HEK293T (cell line): ENCODE measurements around the gene NRXN2.

Experiments used
- CTCF ChIA-PET: fragments of 350-600 bp; formaldehyde crosslinking; extraction: SDS; loops from one replicate; lab custom pipeline; 2021; ENCODE audit warnings: antibody characterized with exemption, inconsistent platforms; lab: Yijun Ruan, JAX
- POLR2A ChIA-PET: fragments of 350-600 bp; formaldehyde crosslinking; extraction: SDS; loops from one replicate; lab custom pipeline; 2020; ENCODE audit warnings: antibody characterized with exemption, inconsistent platforms; lab: Yijun Ruan, JAX
- DNase-seq: peaks from one replicate; pipeline ENCODE4 v3.0.0; 2012; ENCODE audit warnings: mixed read lengths; ENCODE audit errors: extremely low spot score
- ARNT ChIP-seq: fragments of 450-650 bp; IDR thresholded peaks from 2 replicates; pipeline ENCODE4 v1.6.1; 2017; ENCODE audit warnings: mild to moderate bottlenecking
- BHLHE40 ChIP-seq: fragments of 450-650 bp; IDR thresholded peaks from 2 replicates; pipeline ENCODE4 v1.6.1; 2016; ENCODE audit warnings: mild to moderate bottlenecking, moderate library complexity, borderline replicate concordance
- CTBP1 ChIP-seq: fragments of 450-650 bp; IDR thresholded peaks from 2 replicates; pipeline ENCODE4 v1.6.1; 2016; ENCODE audit warnings: borderline replicate concordance
- ELF4 ChIP-seq: fragments of 450-650 bp; IDR thresholded peaks from 2 replicates; pipeline ENCODE4 v1.6.1; 2017; ENCODE audit warnings: antibody characterized with exemption
- FOXA1 ChIP-seq: fragments of 450-650 bp; IDR thresholded peaks from 2 replicates; pipeline ENCODE4 v1.6.1; 2016; ENCODE audit warnings: mild to moderate bottlenecking
- FOXK2 ChIP-seq: fragments of 450-650 bp; IDR thresholded peaks from 2 replicates; pipeline ENCODE4 v1.6.1; 2016; ENCODE audit warnings: mild to moderate bottlenecking
- FOXM1 ChIP-seq: fragments of 450-650 bp; IDR thresholded peaks from 2 replicates; pipeline ENCODE4 v1.6.1; 2017; ENCODE audit warnings: mild to moderate bottlenecking, borderline replicate concordance
- HDGF ChIP-seq: fragments of 450-650 bp; IDR thresholded peaks from 2 replicates; pipeline ENCODE4 v1.6.1; 2017; ENCODE audit warnings: antibody characterized with exemption, borderline replicate concordance
- L3MBTL2 ChIP-seq: fragments of 450-650 bp; conservative IDR thresholded peaks from 2 replicates; pipeline ENCODE4 v1.6.1; 2016; ENCODE audit warnings: mild to moderate bottlenecking
- LEF1 ChIP-seq: fragments of 450-650 bp; IDR thresholded peaks from 2 replicates; pipeline ENCODE4 v1.6.1; 2017; ENCODE audit warnings: mild to moderate bottlenecking, borderline replicate concordance
- NFRKB ChIP-seq: fragments of 450-650 bp; IDR thresholded peaks from 2 replicates; pipeline ENCODE4 v1.6.1; 2016; ENCODE audit warnings: mild to moderate bottlenecking, moderate library complexity
- PKNOX1 ChIP-seq: fragments of 450-650 bp; IDR thresholded peaks from 2 replicates; pipeline ENCODE4 v1.6.1; 2016
- SP1 ChIP-seq: fragments of 450-650 bp; IDR thresholded peaks from 2 replicates; pipeline ENCODE4 v1.6.1; 2017
- SUZ12 ChIP-seq: fragments of 450-650 bp; IDR thresholded peaks from 2 replicates; pipeline ENCODE4 v1.6.1; 2016; ENCODE audit warnings: mild to moderate bottlenecking
- TARDBP ChIP-seq: fragments of 450-650 bp; IDR thresholded peaks from 2 replicates; pipeline ENCODE4 v1.6.1; 2016
- ZNF384 ChIP-seq: fragments of 450-650 bp; IDR thresholded peaks from 2 replicates; pipeline ENCODE4 v1.6.1; 2016

Gene NRXN2

GRCh38 chr11:64616817-64617216 is 106.2 kb downstream of the NRXN2 start:
- CTCF ChIA-PET = no interaction called here
- POLR2A ChIA-PET = no interaction called here
- DNase-seq = no peak
- TF ChIP-seq FOXA1 (no peak), CTBP1 (no peak), NFRKB (no peak), FOXK2 (no peak), FOXM1 (no peak), L3MBTL2 (no peak), SUZ12 (no peak), ARNT (no peak), PKNOX1 (no peak), ELF4 (no peak), HDGF (no peak), LEF1 (no peak), ZNF384 (no peak), BHLHE40 (no peak), TARDBP (no peak), SP1 (no peak)

- ChIA-PET POLR2A (no interaction called here), CTCF (interaction anchor here (0.6 kb wide), 1 partner anchor 260 kb away, joined by 4 read pairs; no protein-coding TSS in a partner anchor)
- TF ChIP-seq PKNOX1 = no peak
- no peak for TF ChIP-seq BHLHE40
- TF ChIP-seq FOXK2 = no peak
- no peak for DNase-seq
Measured at GRCh38 chr11:64614917-64615316, 108.1 kb downstream of the NRXN2 start.

GRCh38 chr11:64613648-64614047 is 109.3 kb downstream of the NRXN2 start:
- POLR2A ChIA-PET = no interaction called here

GRCh38 chr11:64611869-64612646 is 110.9 kb downstream of the NRXN2 start:
- POLR2A ChIA-PET = no interaction called here
- TF ChIP-seq ELF4 (no peak), LEF1 (no peak), L3MBTL2 (no peak), SUZ12 (no peak), NFRKB (no peak), FOXM1 (no peak), ARNT (no peak), CTBP1 (no peak), PKNOX1 (no peak), FOXA1 (no peak), HDGF (no peak), TARDBP (no peak), BHLHE40 (no peak), ZNF384 (no peak), SP1 (no peak), FOXK2 (no peak)
- DNase-seq = no peak
- CTCF ChIA-PET = no interaction called here

More at GRCh38 chr11:64613648-64614047, 109.3 kb downstream of the NRXN2 start:
- DNase-seq = no peak
- TF ChIP-seq L3MBTL2 = no peak
- CTCF ChIA-PET = no interaction called here

- ChIA-PET POLR2A (interaction anchor here (1.1 kb wide), 1 partner anchor 53 kb away, joined by 3 read pairs; no protein-coding TSS in a partner anchor), CTCF (no interaction called here)
- TF ChIP-seq FOXA1 (no peak), PKNOX1 (no peak), FOXM1 (no peak), NFRKB (no peak), BHLHE40 (no peak), ZNF384 (no peak), HDGF (no peak), ARNT (no peak), L3MBTL2 (no peak), SP1 (no peak), ELF4 (no peak), TARDBP (no peak), FOXK2 (no peak), SUZ12 (no peak), LEF1 (no peak), CTBP1 (no peak)
- DNase-seq = no peak
Measured at GRCh38 chr11:64611176-64611575, 111.8 kb downstream of the NRXN2 start.
